Measurements from ENCODE around the gene SPSB3. TPM values are rescaled to one million over a fixed set of nuclear protein-coding genes. Genes with fewer than 3 reads are reported as not detected.

The SPSB3 gene
- total and polyA plus RNA-seq, 2 of the 4 experiments (the other 2 are of a cell fraction), result 9.1 to 30.8 TPM

GRCh38 chr16:1790261-1790610, 7.9 kb upstream of the SPSB3 start:
- intact Hi-C loops (cut with micrococcal nuclease), result no loop called here

More at GRCh38 chr16:1790261-1790610, 7.9 kb upstream of the SPSB3 start:
- no peak overlapping the region for H4K5ac ChIP-seq (ENCODE audit: low read depth, low read length)
- no peak overlapping the region for H3K56ac ChIP-seq (ENCODE audit: extremely low read depth, insufficient read depth, low read length)
- no peak overlapping the region for H2BK5ac ChIP-seq (ENCODE audit: low read depth, low read length, poor library complexity, severe bottlenecking)
- H3K14ac ChIP-seq (replicated peaks; ENCODE audit: low read depth, low read length), result no peak overlapping the region
- H3K4ac ChIP-seq (ENCODE audit: low read depth, low read length), result no peak overlapping the region
- H3K18ac ChIP-seq (ENCODE audit: low read depth, low read length), result no peak overlapping the region
- 0 out of 2 replicates have a peak, but pooled peaks cover under 1% of the 10 kb centered on the region for H3K9me1 ChIP-seq (ENCODE audit: insufficient read depth, low read length)
- in situ Hi-C loops (cut with MboI; ENCODE audit: low sequenced_read_pairs) (no loop called here), dilution Hi-C loops (cut with HindIII; ENCODE audit: low sequenced_read_pairs, unreplicated experiment) (no loop called here)
- H3K9ac ChIP-seq (ENCODE audit: low read depth, low read length), result no peak overlapping the region
- 87% methylated on average over 11 of the region's 15 CpGs; no CpG with 5 or more reads in 1 of the 2 experiments for WGBS, 2 experiments (ENCODE audit: extremely low coverage in 2 of 2, insufficient read length in 1 of 2)
- H3K79me1 ChIP-seq (ENCODE audit: low read depth in 1 of 2, low read length in 2 of 2), result peaks cover 3 to 22% of the 10 kb centered on the region in 2 experiments; a peak in 2 of 4 replicates
- H2BK20ac ChIP-seq (ENCODE audit: low read depth, low read length), result no peak overlapping the region
- no peaks in the 10 kb centered on the region for H3K27me3 ChIP-seq (ENCODE audit: control insufficient read depth, insufficient read depth, low read length)
- H2AK5ac ChIP-seq (ENCODE audit: low read depth, low read length), result no peak overlapping the region
- H2AK9ac ChIP-seq (replicated peaks; ENCODE audit: low read depth, low read length, poor library complexity), result no peak overlapping the region
- ChIA-PET POLR2A (ENCODE audit: unreplicated experiment) (no interaction called here), CTCF (no interaction called here)
- DNase-seq (no peak), ATAC-seq (ENCODE audit: low read depth) (no peak)
- no peak overlapping the region for H3K27ac ChIP-seq (ENCODE audit: insufficient read depth, low read length)
- H3K9me3 ChIP-seq (ENCODE audit: control insufficient read depth, insufficient read depth, low read length), result no peaks in the 10 kb centered on the region
- H4K20me1 ChIP-seq (ENCODE audit: insufficient read depth, low read length), result peaks cover 24% of the 10 kb centered on the region
- H2AFZ ChIP-seq (replicated peaks; ENCODE audit: low read length, poor library complexity), result no peak overlapping the region
- no peak overlapping the region for H3K23ac ChIP-seq (ENCODE audit: low read depth, low read length)
- no TSS peak for BruUV-seq (replicated peaks)
- no peak overlapping the region for H4K8ac ChIP-seq (ENCODE audit: low read depth in 2 of 2, low read length in 2 of 2)
- H3K4me3 ChIP-seq (ENCODE audit: insufficient read depth, low read depth, low read length), result no peak overlapping the region
- TF ChIP-seq SMC3 (IDR thresholded peaks at IDR 0.05; ENCODE audit: low read depth, low read length) (no peak), CHD1 (IDR thresholded peaks at IDR 0.05; ENCODE audit: low read depth, low read length) (no peak), RCOR1 (IDR thresholded peaks at IDR 0.05; ENCODE audit: insufficient replicate concordance, low read length) (no peak), CTCF (conservative IDR thresholded peaks at IDR 0.05; ENCODE audit: low read depth, low read length) (no peak), MAFK (IDR thresholded peaks at IDR 0.05; ENCODE audit: low read depth, low read length) (no peak), RFX5 (IDR thresholded peaks at IDR 0.05; ENCODE audit: low read depth, low read length) (no peak), NFE2L2 (IDR thresholded peaks at IDR 0.05; ENCODE audit: low read depth, low read length) (no peak), FOS (IDR thresholded peaks at IDR 0.05; ENCODE audit: low read depth, low read length) (no peak), ELK1 (IDR thresholded peaks at IDR 0.05; ENCODE audit: borderline replicate concordance, low read depth, low read length) (no peak), CEBPB (IDR thresholded peaks at IDR 0.05; ENCODE audit: low read depth, low read length) (no peak)
- no peak overlapping the region for H2BK15ac ChIP-seq (ENCODE audit: low read depth, low read length)
- H4K91ac ChIP-seq (ENCODE audit: insufficient read depth, low read depth, low read length), result no peak overlapping the region
- H3K36me3 ChIP-seq (ENCODE audit: control insufficient read depth, insufficient read depth, low read length), result peaks cover 34% of the 10 kb centered on the region
- H3K4me1 ChIP-seq (ENCODE audit: control insufficient read depth, insufficient read depth, low read length), result no peaks in the 10 kb centered on the region
- H2BK120ac ChIP-seq (ENCODE audit: low read depth, low read length), result no peak overlapping the region
- H3K4me2 ChIP-seq (ENCODE audit: low read depth, low read length), result no peak overlapping the region

Data from IMR-90 (cell line).